HEK293 (cell line): ENCODE data around the gene HSPA4.

ENCODE experiments used
- ELK4 ChIP-seq: IDR thresholded peaks from 2 replicates; pipeline ENCODE4 v1.6.1; 2011; ENCODE audit warnings: mild to moderate bottlenecking, low read depth, low read length, borderline replicate concordance
- HOXD13 ChIP-seq: sonication (generic); formaldehyde crosslinking; IDR thresholded peaks from 2 replicates; pipeline ENCODE4 v1.8.0; 2022; ENCODE audit warnings: missing genetic modification reagents, borderline replicate concordance
- KLF1 ChIP-seq: fragments of 450-650 bp; formaldehyde crosslinking; IDR thresholded peaks from 2 replicates; pipeline ENCODE4 v1.5.1; 2016; ENCODE audit warnings: missing biosample characterization, missing genetic modification characterization
- YY2 ChIP-seq: fragments of 450-650 bp; formaldehyde crosslinking; IDR thresholded peaks from 2 replicates; pipeline ENCODE4 v1.5.1; 2016; ENCODE audit warnings: missing biosample characterization, missing genetic modification characterization
- ZNF138 ChIP-seq: fragments of 450-650 bp; formaldehyde crosslinking; IDR thresholded peaks from 2 replicates; pipeline ENCODE4 v1.5.1; 2016; ENCODE audit warnings: missing biosample characterization, missing genetic modification characterization, borderline replicate concordance
- ZNF558 ChIP-seq: fragments of 450-650 bp; formaldehyde crosslinking; IDR thresholded peaks from 2 replicates; pipeline ENCODE4 v1.5.1; 2016; ENCODE audit warnings: missing biosample characterization, missing genetic modification characterization
- TF ChIP-seq, protein P1 (sequence below): fragments of 450-650 bp; formaldehyde crosslinking; IDR thresholded peaks from 2 replicates; pipeline ENCODE4 v1.5.1; 2016; ENCODE audit warnings: missing biosample characterization, missing genetic modification characterization
- TF ChIP-seq, protein P2 (sequence below): fragments of 450-650 bp; formaldehyde crosslinking; IDR thresholded peaks from 2 replicates; pipeline ENCODE4 v1.5.1; 2016; ENCODE audit warnings: missing biosample characterization, missing genetic modification characterization
- TF ChIP-seq, protein P3 (sequence below): fragments of 450-650 bp; formaldehyde crosslinking; IDR thresholded peaks from 2 replicates; pipeline ENCODE4 v1.5.1; 2017; ENCODE audit warnings: missing biosample characterization, missing genetic modification characterization

GRCh38 chr5:133017964-133018363 lies 33.8 kb upstream of the HSPA4 start:
- TF ChIP-seq KLF1 (tag by site-specific recombination), result no peak
- no peak for TF ChIP-seq YY2
- TF ChIP-seq, protein P1, sequence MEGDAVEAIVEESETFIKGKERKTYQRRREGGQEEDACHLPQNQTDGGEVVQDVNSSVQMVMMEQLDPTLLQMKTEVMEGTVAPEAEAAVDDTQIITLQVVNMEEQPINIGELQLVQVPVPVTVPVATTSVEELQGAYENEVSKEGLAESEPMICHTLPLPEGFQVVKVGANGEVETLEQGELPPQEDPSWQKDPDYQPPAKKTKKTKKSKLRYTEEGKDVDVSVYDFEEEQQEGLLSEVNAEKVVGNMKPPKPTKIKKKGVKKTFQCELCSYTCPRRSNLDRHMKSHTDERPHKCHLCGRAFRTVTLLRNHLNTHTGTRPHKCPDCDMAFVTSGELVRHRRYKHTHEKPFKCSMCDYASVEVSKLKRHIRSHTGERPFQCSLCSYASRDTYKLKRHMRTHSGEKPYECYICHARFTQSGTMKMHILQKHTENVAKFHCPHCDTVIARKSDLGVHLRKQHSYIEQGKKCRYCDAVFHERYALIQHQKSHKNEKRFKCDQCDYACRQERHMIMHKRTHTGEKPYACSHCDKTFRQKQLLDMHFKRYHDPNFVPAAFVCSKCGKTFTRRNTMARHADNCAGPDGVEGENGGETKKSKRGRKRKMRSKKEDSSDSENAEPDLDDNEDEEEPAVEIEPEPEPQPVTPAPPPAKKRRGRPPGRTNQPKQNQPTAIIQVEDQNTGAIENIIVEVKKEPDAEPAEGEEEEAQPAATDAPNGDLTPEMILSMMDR, result no peak
- no peak for TF ChIP-seq ZNF558 (tag by site-specific recombination)
- TF ChIP-seq, protein P2, sequence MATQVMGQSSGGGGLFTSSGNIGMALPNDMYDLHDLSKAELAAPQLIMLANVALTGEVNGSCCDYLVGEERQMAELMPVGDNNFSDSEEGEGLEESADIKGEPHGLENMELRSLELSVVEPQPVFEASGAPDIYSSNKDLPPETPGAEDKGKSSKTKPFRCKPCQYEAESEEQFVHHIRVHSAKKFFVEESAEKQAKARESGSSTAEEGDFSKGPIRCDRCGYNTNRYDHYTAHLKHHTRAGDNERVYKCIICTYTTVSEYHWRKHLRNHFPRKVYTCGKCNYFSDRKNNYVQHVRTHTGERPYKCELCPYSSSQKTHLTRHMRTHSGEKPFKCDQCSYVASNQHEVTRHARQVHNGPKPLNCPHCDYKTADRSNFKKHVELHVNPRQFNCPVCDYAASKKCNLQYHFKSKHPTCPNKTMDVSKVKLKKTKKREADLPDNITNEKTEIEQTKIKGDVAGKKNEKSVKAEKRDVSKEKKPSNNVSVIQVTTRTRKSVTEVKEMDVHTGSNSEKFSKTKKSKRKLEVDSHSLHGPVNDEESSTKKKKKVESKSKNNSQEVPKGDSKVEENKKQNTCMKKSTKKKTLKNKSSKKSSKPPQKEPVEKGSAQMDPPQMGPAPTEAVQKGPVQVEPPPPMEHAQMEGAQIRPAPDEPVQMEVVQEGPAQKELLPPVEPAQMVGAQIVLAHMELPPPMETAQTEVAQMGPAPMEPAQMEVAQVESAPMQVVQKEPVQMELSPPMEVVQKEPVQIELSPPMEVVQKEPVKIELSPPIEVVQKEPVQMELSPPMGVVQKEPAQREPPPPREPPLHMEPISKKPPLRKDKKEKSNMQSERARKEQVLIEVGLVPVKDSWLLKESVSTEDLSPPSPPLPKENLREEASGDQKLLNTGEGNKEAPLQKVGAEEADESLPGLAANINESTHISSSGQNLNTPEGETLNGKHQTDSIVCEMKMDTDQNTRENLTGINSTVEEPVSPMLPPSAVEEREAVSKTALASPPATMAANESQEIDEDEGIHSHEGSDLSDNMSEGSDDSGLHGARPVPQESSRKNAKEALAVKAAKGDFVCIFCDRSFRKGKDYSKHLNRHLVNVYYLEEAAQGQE (tag by site-specific recombination), result no peak
- TF ChIP-seq ZNF138 (tag by site-specific recombination), result no peak
- TF ChIP-seq, protein P3, sequence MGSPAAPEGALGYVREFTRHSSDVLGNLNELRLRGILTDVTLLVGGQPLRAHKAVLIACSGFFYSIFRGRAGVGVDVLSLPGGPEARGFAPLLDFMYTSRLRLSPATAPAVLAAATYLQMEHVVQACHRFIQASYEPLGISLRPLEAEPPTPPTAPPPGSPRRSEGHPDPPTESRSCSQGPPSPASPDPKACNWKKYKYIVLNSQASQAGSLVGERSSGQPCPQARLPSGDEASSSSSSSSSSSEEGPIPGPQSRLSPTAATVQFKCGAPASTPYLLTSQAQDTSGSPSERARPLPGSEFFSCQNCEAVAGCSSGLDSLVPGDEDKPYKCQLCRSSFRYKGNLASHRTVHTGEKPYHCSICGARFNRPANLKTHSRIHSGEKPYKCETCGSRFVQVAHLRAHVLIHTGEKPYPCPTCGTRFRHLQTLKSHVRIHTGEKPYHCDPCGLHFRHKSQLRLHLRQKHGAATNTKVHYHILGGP (tag by site-specific recombination), result no peak
- TF ChIP-seq HOXD13, result no peak
- TF ChIP-seq ELK4, result no peak
